ENCODE measurements around the gene ZNF586. TPM values are rescaled to one million over a fixed set of nuclear protein-coding genes. Genes with fewer than 3 reads are reported as not detected.
A peak's percentile ranks its signal among the peaks of the same experiment; 100 is the strongest.

Gene ZNF586
- total RNA-seq, 1 donor from 2014 or later, result 1.4 TPM

DNA sequence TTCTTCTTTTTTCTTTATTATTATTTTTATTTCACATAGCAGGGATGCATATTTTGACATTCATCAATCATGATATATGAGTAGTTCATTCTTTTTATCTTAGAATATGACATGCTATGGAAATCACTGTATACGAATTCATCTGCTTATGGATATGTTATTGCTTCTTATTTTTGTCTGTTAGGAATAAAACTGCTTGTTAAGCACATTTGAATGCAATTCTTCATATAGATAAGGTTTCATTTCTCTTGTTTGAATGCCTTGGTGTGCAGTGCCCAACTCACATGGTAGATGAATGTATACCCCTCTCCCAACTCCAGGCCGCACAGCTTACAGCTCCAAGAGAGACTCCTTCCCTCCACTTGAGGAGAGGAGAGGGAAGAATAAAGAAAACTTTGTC, 11.5 kb upstream of the ZNF586 start:
- H3K9me3 ChIP-seq, result peaks cover 91 to 100% of the 10 kb centered on the region in 2 donors
- no peak overlapping the region for H3K27ac ChIP-seq
- H3K4me3 ChIP-seq, result no peak overlapping the region
- intact Hi-C loops (cut with DNase I), result no loop called here
- H3K36me3 ChIP-seq, result peaks cover 86 to 100% of the 10 kb centered on the region in 2 donors
- no peaks in the 10 kb centered on the region for H3K4me1 ChIP-seq
- no peaks in the 10 kb centered on the region for H3K27me3 ChIP-seq
- no peak for TF ChIP-seq CTCF (IDR thresholded peaks at IDR 0.05)
- no peak for DNase-seq (ENCODE audit: low spot score in 2 of 2)

DNA sequence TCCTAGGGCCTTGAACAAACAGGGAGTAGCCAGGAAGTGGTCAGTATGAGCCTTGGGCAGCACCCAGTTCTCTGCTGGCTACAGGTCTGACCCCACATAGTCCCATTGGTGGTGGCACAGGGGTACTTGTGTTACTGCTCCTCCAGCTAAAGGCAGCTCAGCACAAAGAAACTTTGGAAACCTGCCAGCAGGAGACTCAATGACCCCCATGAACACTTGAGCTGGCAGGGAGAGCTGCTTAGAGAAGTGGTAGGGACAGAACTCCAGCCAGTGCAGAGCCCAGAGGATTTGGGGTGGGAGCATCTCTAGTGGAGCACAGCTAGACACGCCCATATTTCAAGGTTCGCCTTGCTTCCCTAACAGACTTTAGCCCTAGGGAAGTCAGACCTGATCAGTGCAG, 10.4 kb upstream of the ZNF586 start:
- peaks cover 86 to 100% of the 10 kb centered on the region in 2 donors for H3K36me3 ChIP-seq
- no peak for TF ChIP-seq CTCF (IDR thresholded peaks at IDR 0.05)
- H3K27ac ChIP-seq, result no peak overlapping the region
- no peaks in the 10 kb centered on the region for H3K4me1 ChIP-seq
- H3K4me3 ChIP-seq, result no peak overlapping the region
- no peaks in the 10 kb centered on the region for H3K27me3 ChIP-seq
- H3K9me3 ChIP-seq, result peaks cover 82 to 100% of the 10 kb centered on the region in 2 donors
- no peak for DNase-seq (ENCODE audit: low spot score in 2 of 2)
- intact Hi-C loops (cut with DNase I), result no loop called here

DNA sequence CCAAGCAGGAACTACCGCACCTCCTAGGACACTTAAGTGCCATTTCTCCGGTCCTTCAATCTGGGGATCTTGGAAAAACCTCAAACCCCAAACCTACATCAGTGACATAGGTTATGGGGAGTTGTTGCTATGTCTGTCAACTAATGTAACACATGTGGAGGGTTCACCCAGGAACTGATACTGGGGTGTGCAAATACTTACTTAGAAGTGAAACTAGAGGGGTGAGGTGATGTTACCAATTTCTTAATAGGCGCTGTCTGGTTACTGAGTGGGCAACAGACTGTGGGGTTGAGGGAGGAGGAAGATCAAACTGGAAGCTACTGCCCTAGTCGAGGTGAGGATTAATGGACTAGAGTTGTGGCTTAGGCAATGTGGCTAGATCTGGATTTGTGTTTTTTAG, 1.9 kb downstream of the ZNF586 start:
- H3K27ac ChIP-seq, result no peak overlapping the region
- intact Hi-C loops (cut with DNase I), result no loop called here
- H3K36me3 ChIP-seq, result peaks cover 21 to 55% of the 10 kb centered on the region in 2 donors
- H3K4me1 ChIP-seq, result no peaks in the 10 kb centered on the region
- TF ChIP-seq CTCF (IDR thresholded peaks at IDR 0.05), result no peak
- no peaks in the 10 kb centered on the region for H3K27me3 ChIP-seq
- H3K4me3 ChIP-seq, result peak overlapping the region in 1 of 2 donors; percentile 6
- peaks cover 51 to 99% of the 10 kb centered on the region in 2 donors for H3K9me3 ChIP-seq
- no peak for DNase-seq (ENCODE audit: low spot score in 2 of 2)

DNA sequence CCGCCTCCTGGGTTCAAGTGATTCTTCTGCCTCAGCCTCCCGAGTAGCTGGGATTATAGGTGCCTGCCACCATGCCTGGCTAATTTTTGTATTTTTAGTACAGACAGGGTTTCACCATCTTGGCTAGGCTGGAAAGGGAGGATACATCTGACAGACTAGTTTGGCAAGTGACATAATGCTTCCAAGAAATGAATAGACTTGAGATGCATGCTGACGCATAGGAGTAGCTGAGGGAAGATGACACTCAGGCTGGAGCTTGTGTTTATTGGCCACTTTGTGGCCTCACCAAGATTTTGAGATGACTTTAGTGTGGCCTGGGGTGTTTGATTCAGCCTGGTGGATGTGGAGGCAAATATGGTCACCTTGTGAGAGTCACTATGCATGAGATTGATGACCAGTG, 4.0 kb downstream of the ZNF586 start:
- no peaks in the 10 kb centered on the region for H3K27me3 ChIP-seq
- H3K27ac ChIP-seq, result no peak overlapping the region
- no peak for TF ChIP-seq CTCF (IDR thresholded peaks at IDR 0.05)
- DNase-seq (ENCODE audit: low spot score in 2 of 2), result no peak
- no peaks in the 10 kb centered on the region for H3K4me1 ChIP-seq
- intact Hi-C loops (cut with DNase I), result no loop called here
- H3K4me3 ChIP-seq, result no peak overlapping the region
- peaks cover 38 to 76% of the 10 kb centered on the region in 2 donors for H3K36me3 ChIP-seq
- H3K9me3 ChIP-seq, result peaks cover 65 to 99% of the 10 kb centered on the region in 2 donors

GRCh38 chr19:57776764-57777296, 7.4 kb downstream of the ZNF586 start:
- intact Hi-C loops (cut with DNase I), result no loop called here
- TF ChIP-seq CTCF (IDR thresholded peaks at IDR 0.05), result no peak
- no peaks in the 10 kb centered on the region for H3K4me1 ChIP-seq
- no peak overlapping the region for H3K27ac ChIP-seq
- no peak overlapping the region for H3K4me3 ChIP-seq
- no peak for DNase-seq (ENCODE audit: low spot score in 2 of 2)
- H3K27me3 ChIP-seq, result no peaks in the 10 kb centered on the region
- peaks cover 75 to 100% of the 10 kb centered on the region in 2 donors for H3K9me3 ChIP-seq
- peaks cover 59 to 98% of the 10 kb centered on the region in 2 donors for H3K36me3 ChIP-seq

GRCh38 chr19:57778336-57778735, 8.9 kb downstream of the ZNF586 start:
- H3K4me3 ChIP-seq, result no peak overlapping the region
- no peak overlapping the region for H3K27ac ChIP-seq
- intact Hi-C loops (cut with DNase I), result no loop called here
- peaks cover 55 to 87% of the 10 kb centered on the region in 2 donors for H3K36me3 ChIP-seq
- no peak for TF ChIP-seq CTCF (IDR thresholded peaks at IDR 0.05)
- no peak for DNase-seq (ENCODE audit: low spot score in 2 of 2)
- no peaks in the 10 kb centered on the region for H3K27me3 ChIP-seq
- peaks cover 75 to 100% of the 10 kb centered on the region in 2 donors for H3K9me3 ChIP-seq
- H3K4me1 ChIP-seq, result no peaks in the 10 kb centered on the region

Measured in ascending aorta (tissue), 2 donors.